ENCODE measurements around the gene SERPINB3. TPM values are rescaled to one million over a fixed set of nuclear protein-coding genes. Genes with fewer than 3 reads are reported as not detected.
"Not testable (repeated sequence)": the region's sequence is repeated elsewhere in the genome, so short reads cannot be mapped to it uniquely, and the experiment has no call there.

Gene SERPINB3
- total RNA-seq, 4 donors from 2014 or later: not detected

DNA sequence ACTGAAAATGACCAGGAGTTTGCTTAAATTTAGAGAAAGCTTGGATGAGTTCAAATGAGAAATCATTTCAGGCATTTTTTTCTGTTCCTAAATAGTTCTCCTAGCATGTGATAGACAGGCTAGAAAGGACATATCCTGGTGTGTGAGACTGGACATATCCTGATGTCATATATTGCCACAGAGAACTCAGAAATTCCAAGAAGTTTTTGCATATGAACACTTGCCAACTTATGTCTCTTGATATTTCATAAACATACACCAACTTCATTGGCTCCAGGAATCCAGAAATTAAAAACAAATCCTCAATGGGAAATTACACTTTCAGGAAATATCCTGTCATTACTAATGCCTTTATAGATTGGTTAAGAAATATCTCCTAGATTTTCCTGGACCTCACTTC lies 14.8 kb downstream of the SERPINB3 start:
- no peak overlapping the region for H3K27ac ChIP-seq
- no peak overlapping the region for H3K4me3 ChIP-seq
- intact Hi-C loops (cut with DNase I; ENCODE audit: low total_unique reads): no loop called here
- in situ Hi-C loops (cut with MboI; ENCODE audit: low pct_ligation_motif_present in 1 of 4, low pct_unique_long_range_greater_than_20kb in 1 of 4, low sequenced_read_pairs in 3 of 4): no loop called here
- no peak for DNase-seq
- H3K4me1 ChIP-seq: no peaks in the 10 kb centered on the region
- TF ChIP-seq POLR2AphosphoS5 (IDR thresholded peaks at IDR 0.05) (no peak), POLR2A (IDR thresholded peaks at IDR 0.05) (no peak), EP300 (IDR thresholded peaks at IDR 0.05; ENCODE audit: low read depth) (no peak)
- TF ChIP-seq, protein P1, sequence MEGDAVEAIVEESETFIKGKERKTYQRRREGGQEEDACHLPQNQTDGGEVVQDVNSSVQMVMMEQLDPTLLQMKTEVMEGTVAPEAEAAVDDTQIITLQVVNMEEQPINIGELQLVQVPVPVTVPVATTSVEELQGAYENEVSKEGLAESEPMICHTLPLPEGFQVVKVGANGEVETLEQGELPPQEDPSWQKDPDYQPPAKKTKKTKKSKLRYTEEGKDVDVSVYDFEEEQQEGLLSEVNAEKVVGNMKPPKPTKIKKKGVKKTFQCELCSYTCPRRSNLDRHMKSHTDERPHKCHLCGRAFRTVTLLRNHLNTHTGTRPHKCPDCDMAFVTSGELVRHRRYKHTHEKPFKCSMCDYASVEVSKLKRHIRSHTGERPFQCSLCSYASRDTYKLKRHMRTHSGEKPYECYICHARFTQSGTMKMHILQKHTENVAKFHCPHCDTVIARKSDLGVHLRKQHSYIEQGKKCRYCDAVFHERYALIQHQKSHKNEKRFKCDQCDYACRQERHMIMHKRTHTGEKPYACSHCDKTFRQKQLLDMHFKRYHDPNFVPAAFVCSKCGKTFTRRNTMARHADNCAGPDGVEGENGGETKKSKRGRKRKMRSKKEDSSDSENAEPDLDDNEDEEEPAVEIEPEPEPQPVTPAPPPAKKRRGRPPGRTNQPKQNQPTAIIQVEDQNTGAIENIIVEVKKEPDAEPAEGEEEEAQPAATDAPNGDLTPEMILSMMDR (IDR thresholded peaks at IDR 0.05): no peak
- H3K36me3 ChIP-seq: no peaks in the 10 kb centered on the region
- H3K9me3 ChIP-seq: no peaks in the 10 kb centered on the region
- no peaks in the 10 kb centered on the region for H3K27me3 ChIP-seq

DNA sequence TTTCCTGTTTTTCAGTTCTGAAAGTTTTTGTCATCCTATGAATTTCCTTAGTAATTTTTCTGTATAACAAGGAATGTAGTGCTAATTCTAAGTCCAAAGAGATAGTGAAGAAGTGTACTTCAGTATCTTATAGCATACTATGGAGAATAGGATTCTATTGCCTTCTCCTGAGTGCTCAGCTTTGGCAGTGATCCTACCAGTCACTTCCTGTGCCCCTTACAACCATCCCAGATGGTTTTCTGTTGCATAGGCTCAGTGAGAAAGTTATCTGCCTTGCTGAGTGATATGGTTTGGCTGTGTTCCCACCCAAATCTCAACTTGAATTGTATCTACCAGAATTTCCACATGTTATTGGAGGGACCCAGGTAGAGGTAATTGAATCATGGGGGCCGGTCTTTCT lies 17.0 kb downstream of the SERPINB3 start:
- H3K36me3 ChIP-seq; H3K27me3 ChIP-seq; H3K4me3 ChIP-seq; H3K27ac ChIP-seq; in situ Hi-C loops (cut with MboI; ENCODE audit: low pct_ligation_motif_present in 1 of 4, low pct_unique_long_range_greater_than_20kb in 1 of 4, low sequenced_read_pairs in 3 of 4); H3K4me1 ChIP-seq; DNase-seq; intact Hi-C loops (cut with DNase I; ENCODE audit: low total_unique reads); H3K9me3 ChIP-seq: not testable (repeated sequence)
- 87% methylated on average over 1 of the region's 1 CpG; no CpG with 5 or more reads in 1 of the 2 donors for WGBS, 2 donors (ENCODE audit: low coverage in 1 of 2)

GRCh38 chr18:63644142-63644541 lies 17.6 kb downstream of the SERPINB3 start, which contains the start of gene SERPINB4:
Gene SERPINB4, minus strand, starts transcription at chr18:63644256. Its CDS starts 679 bp downstream, at chr18:63643577.
- H3K36me3 ChIP-seq; H3K4me3 ChIP-seq; H3K4me1 ChIP-seq; H3K27me3 ChIP-seq; DNase-seq; intact Hi-C loops (cut with DNase I; ENCODE audit: low total_unique reads); in situ Hi-C loops (cut with MboI; ENCODE audit: low pct_ligation_motif_present in 1 of 4, low pct_unique_long_range_greater_than_20kb in 1 of 4, low sequenced_read_pairs in 3 of 4); H3K27ac ChIP-seq; H3K9me3 ChIP-seq: not testable (repeated sequence)
- 80% methylated on average over 1 of the region's 2 CpGs; no CpG with 5 or more reads in 1 of the 2 donors for WGBS, 2 donors (ENCODE audit: low coverage in 1 of 2)

- DNase-seq; H3K27ac ChIP-seq; H3K4me1 ChIP-seq; in situ Hi-C loops (cut with MboI; ENCODE audit: low pct_ligation_motif_present in 1 of 4, low pct_unique_long_range_greater_than_20kb in 1 of 4, low sequenced_read_pairs in 3 of 4); H3K36me3 ChIP-seq; H3K4me3 ChIP-seq; H3K27me3 ChIP-seq; intact Hi-C loops (cut with DNase I; ENCODE audit: low total_unique reads); H3K9me3 ChIP-seq: not testable (repeated sequence)
- WGBS, 2 donors (ENCODE audit: low coverage in 1 of 2): 80 to 83% methylated on average over 3 to 4 of the region's 4 CpGs
Observed at GRCh38 chr18:63642668-63643356, 18.9 kb downstream of the SERPINB3 start.

DNA sequence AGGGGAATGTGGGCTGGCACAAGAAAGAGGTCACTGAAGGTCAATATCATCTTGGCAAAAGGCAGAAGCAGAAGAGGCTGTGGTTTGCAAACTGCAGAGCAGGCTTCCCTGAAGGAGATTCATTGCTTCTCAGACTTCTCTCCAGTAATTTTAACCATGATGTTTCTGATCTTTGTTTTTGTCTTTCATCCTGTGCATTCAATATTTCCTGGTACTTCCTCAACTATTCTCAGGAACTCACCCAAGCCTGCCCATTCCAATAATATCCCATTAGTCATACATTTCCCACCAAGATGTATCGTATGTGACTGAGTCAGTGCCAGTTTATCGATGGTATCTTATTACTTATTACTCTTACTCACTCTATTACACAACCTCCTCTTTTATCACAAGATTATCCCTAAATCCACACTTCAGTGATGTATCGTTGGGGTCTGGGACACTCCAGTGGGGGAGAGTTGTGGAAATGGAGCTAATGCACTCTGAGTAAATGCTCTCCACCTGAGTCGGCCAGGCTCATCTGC lies 20.5 kb downstream of the SERPINB3 start:
- H3K9me3 ChIP-seq; H3K27ac ChIP-seq; DNase-seq; H3K4me1 ChIP-seq; intact Hi-C loops (cut with DNase I; ENCODE audit: low total_unique reads); in situ Hi-C loops (cut with MboI; ENCODE audit: low pct_ligation_motif_present in 1 of 4, low pct_unique_long_range_greater_than_20kb in 1 of 4, low sequenced_read_pairs in 3 of 4); H3K36me3 ChIP-seq; H3K4me3 ChIP-seq; H3K27me3 ChIP-seq: not testable (repeated sequence)
- WGBS, 2 donors (ENCODE audit: low coverage in 1 of 2): 89% methylated on average over 4 of the region's 4 CpGs; no CpG with 5 or more reads in 1 of the 2 donors

GRCh38 chr18:63637703-63638102 lies 24.0 kb downstream of the SERPINB3 start:
- Histone ChIP-seq H3K27me3 (no peaks in the 10 kb centered on the region), H3K36me3 (no peaks in the 10 kb centered on the region), H3K27ac (no peak overlapping the region), H3K4me1 (no peaks in the 10 kb centered on the region), H3K9me3 (no peaks in the 10 kb centered on the region), H3K4me3 (no peak overlapping the region)
- 78 to 81% methylated on average over 6 of the region's 6 CpGs for WGBS, 2 donors (ENCODE audit: low coverage in 1 of 2)
- DNase-seq: no peak
- TF ChIP-seq POLR2AphosphoS5 (IDR thresholded peaks at IDR 0.05): no peak
- TF ChIP-seq POLR2A (IDR thresholded peaks at IDR 0.05): no peak
- TF ChIP-seq, protein P1 (IDR thresholded peaks at IDR 0.05): no peak
- no peak for TF ChIP-seq EP300 (IDR thresholded peaks at IDR 0.05; ENCODE audit: low read depth)
- in situ Hi-C loops (cut with MboI; ENCODE audit: low pct_ligation_motif_present in 1 of 4, low pct_unique_long_range_greater_than_20kb in 1 of 4, low sequenced_read_pairs in 3 of 4) (no loop called here), intact Hi-C loops (cut with DNase I; ENCODE audit: low total_unique reads) (no loop called here)

All from transverse colon (tissue), 4 donors.